Memory B cell (primary cell): ENCODE data around the gene ARHGDIB.

ENCODE experiments used
- ATAC-seq: fragments of 150-1000 bp; cut with Tn5 transposase; 2 replicates; pipeline ENCODE4 v1.10.0; 2021; ENCODE audit warnings: low read depth, mild to moderate bottlenecking, moderate library complexity
- DNase-seq, 2 donors: peaks; one replicate each; pipeline ENCODE4 v3.0.0; 2022; ENCODE audit warnings: low spot score in 2 of 2
- H3K27ac Mint-ChIP-seq: one replicate; pipeline ENCODE4 v1.8.0; 2022; ENCODE audit warnings: mild to moderate bottlenecking, moderate library complexity, mixed read lengths
- H3K27me3 Mint-ChIP-seq: one replicate; pipeline ENCODE4 v1.8.0; 2022; ENCODE audit warnings: mixed read lengths
- H3K36me3 Mint-ChIP-seq: one replicate; pipeline ENCODE4 v1.8.0; 2022; ENCODE audit warnings: mild to moderate bottlenecking, mixed read lengths
- H3K4me1 Mint-ChIP-seq: one replicate; pipeline ENCODE4 v1.8.0; 2022; ENCODE audit warnings: mixed read lengths
- H3K4me3 Mint-ChIP-seq: one replicate; pipeline ENCODE4 v1.8.0; 2022; ENCODE audit warnings: mild to moderate bottlenecking, moderate library complexity, mixed read lengths
- H3K9me3 Mint-ChIP-seq: one replicate; pipeline ENCODE4 v1.8.0; 2022; ENCODE audit warnings: mixed read lengths

The ARHGDIB gene

DNA sequence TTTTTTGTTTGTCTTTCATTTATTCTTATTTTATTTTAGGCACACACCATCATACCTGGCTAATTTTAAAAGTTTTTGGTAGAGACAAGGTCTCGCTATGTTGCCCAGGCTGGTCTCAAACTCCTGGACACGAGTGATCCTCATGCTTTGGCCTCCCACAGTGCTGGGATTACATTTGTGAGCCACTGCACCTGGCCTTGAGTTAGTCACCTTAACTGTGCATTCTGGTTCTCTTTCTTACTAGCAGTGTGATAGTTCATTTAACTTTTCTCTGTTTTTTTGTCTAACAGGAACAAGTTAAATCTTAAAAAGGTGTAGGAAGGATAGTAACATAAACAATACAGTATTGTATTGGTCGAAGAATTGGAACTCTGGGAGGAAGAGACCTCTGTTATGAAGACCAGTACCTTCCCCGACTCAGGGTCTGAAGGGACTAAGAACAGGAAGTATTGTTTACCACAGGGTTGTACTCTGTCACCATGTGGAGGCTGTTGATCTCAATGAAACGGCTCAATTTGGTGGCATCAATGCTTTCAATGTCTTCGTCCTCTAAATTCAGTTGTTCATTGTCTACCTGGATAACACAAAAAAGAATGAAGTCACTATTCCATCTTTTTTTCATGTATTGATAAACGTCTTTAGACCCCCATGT, 40.8 kb downstream of the ARHGDIB start:
- peaks cover 17% of the 10 kb centered on the region for H3K4me1 Mint-ChIP-seq
- DNase-seq (no peak), ATAC-seq (peak; percentile 88)
- peak overlapping the region; percentile 54 for H3K4me3 Mint-ChIP-seq
- H3K9me3 Mint-ChIP-seq = no peaks in the 10 kb centered on the region
- H3K27ac Mint-ChIP-seq = peak overlapping the region; percentile 66
- H3K27me3 Mint-ChIP-seq = no peaks in the 10 kb centered on the region
- peaks cover 27% of the 10 kb centered on the region for H3K36me3 Mint-ChIP-seq

DNA sequence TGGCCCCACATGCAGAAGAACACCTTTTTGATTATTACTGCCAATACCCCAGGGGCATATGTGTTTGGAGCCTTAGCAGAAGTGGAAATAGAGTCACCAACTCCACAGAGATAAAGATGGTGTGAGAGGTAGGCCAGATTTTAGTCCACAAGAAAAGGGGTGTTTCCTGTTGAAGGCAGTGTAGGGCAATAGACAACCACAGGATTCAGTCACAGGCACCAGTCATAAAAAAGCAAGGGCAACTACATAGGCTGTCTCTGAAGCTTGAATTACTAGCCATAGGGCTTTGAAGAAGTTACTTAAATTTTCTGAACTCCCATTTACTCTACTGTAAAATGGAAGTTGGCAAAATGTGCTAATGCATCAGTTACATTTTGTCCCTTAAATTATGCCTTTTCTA, 41.9 kb downstream of the ARHGDIB start:
- no peak overlapping the region for H3K4me3 Mint-ChIP-seq
- no peak overlapping the region for H3K27ac Mint-ChIP-seq
- H3K27me3 Mint-ChIP-seq = no peaks in the 10 kb centered on the region
- no peak for DNase-seq
- no peak for ATAC-seq
- H3K36me3 Mint-ChIP-seq = peaks cover 33% of the 10 kb centered on the region
- peaks cover 17% of the 10 kb centered on the region for H3K4me1 Mint-ChIP-seq
- H3K9me3 Mint-ChIP-seq = no peaks in the 10 kb centered on the region

DNA sequence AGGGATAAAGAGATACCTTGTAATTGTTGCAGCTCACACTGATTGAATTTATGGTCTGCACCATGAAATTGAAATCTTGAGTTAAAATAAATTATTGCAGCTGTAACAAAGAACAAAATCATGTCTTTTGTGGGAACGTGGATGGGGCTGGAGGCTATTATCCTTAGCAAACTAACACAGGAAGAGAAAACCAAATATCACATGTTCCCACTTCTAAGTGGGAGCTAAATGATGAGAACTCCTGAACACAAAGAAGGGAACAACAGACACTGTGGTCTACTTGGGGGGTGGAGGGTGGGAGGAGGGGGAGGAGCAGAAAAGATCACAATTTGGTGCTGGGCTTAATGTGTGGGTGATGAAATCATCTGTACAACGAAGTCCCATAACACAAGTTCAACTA, 45.7 kb downstream of the ARHGDIB start:
- ATAC-seq = no peak
- H3K4me1 Mint-ChIP-seq = peaks cover 8% of the 10 kb centered on the region
- H3K4me3 Mint-ChIP-seq = no peak overlapping the region
- no peak for DNase-seq
- no peak overlapping the region for H3K27ac Mint-ChIP-seq
- H3K27me3 Mint-ChIP-seq = no peaks in the 10 kb centered on the region
- H3K36me3 Mint-ChIP-seq = peaks cover 53% of the 10 kb centered on the region
- H3K9me3 Mint-ChIP-seq = peaks cover 3% of the 10 kb centered on the region

DNA sequence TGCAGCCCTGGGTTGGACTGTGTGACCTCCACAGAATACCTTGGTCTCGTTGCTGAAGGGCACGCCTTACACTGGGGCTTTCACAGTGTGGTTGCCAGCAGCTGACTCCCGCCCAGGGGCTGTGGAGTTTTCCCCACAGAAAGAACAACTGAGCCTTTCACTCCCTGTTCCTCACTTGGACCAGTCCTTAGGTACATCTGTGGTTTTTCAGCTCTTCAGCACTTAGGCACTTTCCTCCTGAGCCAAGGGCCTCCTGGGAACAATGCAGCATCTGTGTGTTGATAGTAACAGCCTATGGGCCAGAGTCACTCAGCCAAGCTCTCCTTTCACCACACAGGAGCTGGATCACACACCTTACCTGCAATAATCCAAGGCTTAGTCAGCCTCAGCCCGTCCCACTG, 48.0 kb downstream of the ARHGDIB start:
- DNase-seq (no peak), ATAC-seq (no peak)
- H3K4me3 Mint-ChIP-seq = no peak overlapping the region
- no peaks in the 10 kb centered on the region for H3K27me3 Mint-ChIP-seq
- peaks cover 3% of the 10 kb centered on the region for H3K9me3 Mint-ChIP-seq
- no peak overlapping the region for H3K27ac Mint-ChIP-seq
- H3K36me3 Mint-ChIP-seq = peaks cover 45% of the 10 kb centered on the region
- H3K4me1 Mint-ChIP-seq = peaks cover 4% of the 10 kb centered on the region

DNA sequence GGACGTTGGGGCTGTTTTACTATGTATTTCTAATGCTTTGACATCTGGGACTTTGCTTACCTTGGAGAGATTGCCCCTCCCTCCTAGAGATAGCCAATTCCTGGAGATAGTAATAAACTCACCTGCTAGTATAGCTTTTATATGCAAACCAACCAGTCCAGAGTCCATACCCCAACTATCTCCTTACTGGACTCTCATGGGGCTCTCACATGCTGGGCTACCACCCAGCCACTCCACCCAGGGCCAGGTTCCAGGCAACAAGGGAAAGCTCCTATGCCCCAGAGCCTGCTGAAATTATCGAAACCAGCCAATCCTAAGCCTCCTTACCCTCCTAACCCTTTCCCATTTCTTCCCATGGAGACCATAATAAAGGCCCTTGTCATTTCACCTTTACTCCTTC, 50.3 kb downstream of the ARHGDIB start:
- DNase-seq (no peak), ATAC-seq (no peak)
- no peaks in the 10 kb centered on the region for H3K27me3 Mint-ChIP-seq
- peaks cover 5% of the 10 kb centered on the region for H3K9me3 Mint-ChIP-seq
- no peak overlapping the region for H3K27ac Mint-ChIP-seq
- peaks cover 5% of the 10 kb centered on the region for H3K4me1 Mint-ChIP-seq
- peaks cover 41% of the 10 kb centered on the region for H3K36me3 Mint-ChIP-seq
- H3K4me3 Mint-ChIP-seq = no peak overlapping the region

DNA sequence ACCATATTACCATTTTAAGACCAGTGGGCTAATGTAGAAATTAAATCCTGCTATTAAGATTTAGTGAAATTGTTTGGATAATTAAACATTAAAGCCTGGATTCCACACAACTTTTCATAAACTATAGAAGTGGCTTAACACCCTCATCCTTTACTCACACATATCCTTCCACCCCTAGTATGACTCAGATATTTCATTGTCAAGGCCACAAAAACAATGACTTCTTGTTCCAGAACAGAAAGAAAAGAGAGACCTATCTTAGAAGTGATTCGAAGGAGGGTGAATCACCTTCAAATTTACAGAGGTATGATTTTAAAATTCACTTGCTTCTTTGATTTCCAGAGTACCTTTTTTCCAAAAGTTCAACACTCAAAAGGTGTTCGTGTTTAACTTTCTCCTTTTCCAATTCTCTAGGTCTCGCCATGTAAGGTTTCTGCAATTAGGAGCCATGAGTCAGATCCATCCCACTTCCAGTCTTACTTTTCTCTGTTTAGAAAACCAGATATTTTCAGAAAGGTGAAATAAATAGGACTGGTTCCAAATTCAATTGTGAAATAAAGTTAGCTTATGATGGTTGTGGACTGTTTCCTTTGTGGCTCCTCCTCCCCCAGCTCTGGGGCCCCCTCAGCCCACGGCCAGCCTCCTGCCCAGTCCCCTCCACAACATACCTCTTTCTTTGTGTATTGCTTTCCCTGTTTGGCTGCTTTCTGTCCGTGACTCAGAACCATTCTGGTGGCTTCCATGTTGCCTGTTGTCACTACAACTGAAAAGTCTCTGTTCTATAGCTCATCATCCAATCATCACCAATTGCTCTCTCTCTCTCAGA, 51.1 kb downstream of the ARHGDIB start:
- H3K27me3 Mint-ChIP-seq = no peaks in the 10 kb centered on the region
- no peak overlapping the region for H3K27ac Mint-ChIP-seq
- peaks cover 5% of the 10 kb centered on the region for H3K9me3 Mint-ChIP-seq
- H3K4me1 Mint-ChIP-seq = peaks cover 8% of the 10 kb centered on the region
- DNase-seq (no peak), ATAC-seq (no peak)
- peaks cover 39% of the 10 kb centered on the region for H3K36me3 Mint-ChIP-seq
- H3K4me3 Mint-ChIP-seq = no peak overlapping the region

GRCh38 chr12:14907953-14908352, 53.4 kb downstream of the ARHGDIB start:
- Mint-ChIP-seq H3K27me3 (no peaks in the 10 kb centered on the region), H3K4me1 (peaks cover 6% of the 10 kb centered on the region), H3K27ac (peak overlapping the region; percentile 6), H3K9me3 (peaks cover 3% of the 10 kb centered on the region), H3K4me3 (no peak overlapping the region), H3K36me3 (peaks cover 25% of the 10 kb centered on the region)
- no peak for DNase-seq
- ATAC-seq = no peak

GRCh38 chr12:14906114-14906513, 55.3 kb downstream of the ARHGDIB start:
- Mint-ChIP-seq H3K36me3 (peaks cover 16% of the 10 kb centered on the region), H3K27ac (no peak overlapping the region)
- no peak for DNase-seq

GRCh38 chr12:14905269-14906004, 56.0 kb downstream of the ARHGDIB start:
- Mint-ChIP-seq H3K4me3 (no peak overlapping the region), H3K9me3 (peaks cover 2% of the 10 kb centered on the region), H3K36me3 (peaks cover 14% of the 10 kb centered on the region), H3K27me3 (no peaks in the 10 kb centered on the region), H3K27ac (no peak overlapping the region), H3K4me1 (peaks cover 6% of the 10 kb centered on the region)
- ATAC-seq (no peak), DNase-seq (no peak)

More at GRCh38 chr12:14906114-14906513, 55.3 kb downstream of the ARHGDIB start:
- ATAC-seq = no peak
- Mint-ChIP-seq H3K4me3 (no peak overlapping the region), H3K27me3 (no peaks in the 10 kb centered on the region), H3K9me3 (peaks cover 2% of the 10 kb centered on the region), H3K4me1 (peaks cover 6% of the 10 kb centered on the region)

DNA sequence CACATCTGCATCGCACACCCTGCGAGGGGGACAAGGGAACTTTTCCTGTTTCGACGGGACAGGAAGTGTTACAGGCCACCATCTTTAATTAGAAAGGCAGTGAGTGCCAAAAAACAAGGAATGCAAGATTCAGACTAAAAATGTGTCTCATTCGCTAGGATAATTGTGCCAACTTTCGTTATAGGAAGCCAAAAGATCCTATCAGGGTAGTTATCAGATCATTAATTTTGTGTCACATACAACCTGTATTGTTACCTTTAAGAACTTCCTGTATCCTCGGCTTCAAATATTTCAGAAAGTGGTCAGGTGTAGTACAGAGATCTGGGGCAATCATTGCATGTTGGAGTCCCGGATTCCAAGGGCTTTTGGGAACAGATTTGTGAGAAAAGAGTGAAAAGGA, 56.5 kb downstream of the ARHGDIB start:
- no peak overlapping the region for H3K27ac Mint-ChIP-seq
- H3K27me3 Mint-ChIP-seq = no peaks in the 10 kb centered on the region

GRCh38 chr12:14903386-14904098, 57.9 kb downstream of the ARHGDIB start:
- Mint-ChIP-seq H3K27me3 (no peaks in the 10 kb centered on the region), H3K27ac (no peak overlapping the region), H3K36me3 (peaks cover 13% of the 10 kb centered on the region), H3K4me3 (no peak overlapping the region), H3K9me3 (peaks cover 2% of the 10 kb centered on the region), H3K4me1 (peaks cover 6% of the 10 kb centered on the region)
- ATAC-seq (no peak), DNase-seq (no peak)

More for the DNA sequence above, 56.5 kb downstream of the ARHGDIB start:
- Mint-ChIP-seq H3K36me3 (peaks cover 14% of the 10 kb centered on the region), H3K9me3 (peaks cover 2% of the 10 kb centered on the region), H3K4me3 (no peak overlapping the region), H3K4me1 (peaks cover 6% of the 10 kb centered on the region)
- ATAC-seq (no peak), DNase-seq (no peak)

DNA sequence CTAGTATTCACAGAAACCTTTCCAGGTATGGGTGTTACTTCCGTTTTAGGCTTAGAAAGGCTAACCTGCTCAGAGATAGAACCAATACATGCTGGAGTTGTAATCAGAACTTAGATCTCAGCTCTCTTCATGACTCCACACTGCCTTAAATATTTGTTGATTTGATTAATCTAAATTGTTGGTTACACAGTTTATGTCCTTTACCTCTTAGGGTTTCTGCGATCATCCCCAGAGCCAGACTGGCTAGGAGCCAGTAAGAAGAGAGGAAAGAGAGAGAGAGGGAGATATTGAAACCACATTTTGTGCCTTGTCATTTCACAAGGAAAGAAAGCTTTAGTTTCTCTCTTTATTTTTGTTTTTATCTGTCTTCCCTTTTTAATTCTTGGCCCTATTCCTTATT, 58.9 kb downstream of the ARHGDIB start:
- Mint-ChIP-seq H3K9me3 (no peaks in the 10 kb centered on the region), H3K36me3 (peaks cover 3% of the 10 kb centered on the region), H3K4me3 (no peak overlapping the region), H3K27ac (no peak overlapping the region), H3K4me1 (peaks cover 4% of the 10 kb centered on the region), H3K27me3 (no peaks in the 10 kb centered on the region)
- ATAC-seq (no peak), DNase-seq (no peak)

DNA sequence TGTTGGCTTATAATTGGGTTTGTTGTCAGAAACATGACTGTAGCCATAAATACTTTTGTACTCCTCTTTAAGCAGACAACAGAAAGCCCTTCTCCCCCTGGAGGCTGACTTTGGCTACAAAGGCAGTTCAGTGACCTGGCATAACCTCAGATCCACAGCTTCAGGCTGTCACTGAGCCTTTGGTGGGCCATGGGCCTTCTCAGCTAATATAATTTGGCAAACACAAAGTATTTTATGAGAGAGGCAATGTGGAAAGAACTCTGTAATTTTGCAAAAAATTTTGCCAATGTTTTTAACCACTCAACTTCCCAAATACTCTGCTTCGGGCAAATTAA, 60.2 kb downstream of the ARHGDIB start:
- no peaks in the 10 kb centered on the region for H3K9me3 Mint-ChIP-seq
- peaks cover 4% of the 10 kb centered on the region for H3K4me1 Mint-ChIP-seq
- ATAC-seq (no peak), DNase-seq (no peak)
- H3K4me3 Mint-ChIP-seq = no peak overlapping the region
- H3K27ac Mint-ChIP-seq = no peak overlapping the region
- peaks cover 3% of the 10 kb centered on the region for H3K36me3 Mint-ChIP-seq
- H3K27me3 Mint-ChIP-seq = no peaks in the 10 kb centered on the region
